Right cardiac atrium (tissue), 5 donors: Measurements from ENCODE around the gene GADD45G. TPM values are rescaled to one million over a fixed set of nuclear protein-coding genes. Genes with fewer than 3 reads are reported as not detected.
A peak's percentile ranks its signal among the peaks of the same experiment; 100 is the strongest.

Experiments used
- ATAC-seq, 2 donors: fragments of 200-7000 bp; cut with Tn5 transposase; one replicate each; pipeline versions ENCODE4 v1.8.0 to v1.9.1; 2020; ENCODE audit warnings: moderate library complexity in 2 of 2, mild to moderate bottlenecking in 1 of 2
- DNase-seq, 3 donors: peaks; one replicate each; pipeline ENCODE4 v3.0.0-alpha.2; 2020
- H3K27ac ChIP-seq: one replicate; pipeline ENCODE4 v1.5.1; 2013; ENCODE audit warnings: mild to moderate bottlenecking, low read length, control low read depth, moderate library complexity
- H3K27me3 ChIP-seq: one replicate; pipeline ENCODE4 v1.6.1; 2013; ENCODE audit not compliant: control insufficient read depth, insufficient read depth
- H3K4me1 ChIP-seq: one replicate; pipeline ENCODE4 v1.6.1; 2013; ENCODE audit warnings: low read length; ENCODE audit not compliant: control insufficient read depth, insufficient read depth
- H3K4me3 ChIP-seq: one replicate; pipeline ENCODE4 v1.5.1; 2013; ENCODE audit warnings: low read length, control low read depth
- H3K9me3 ChIP-seq: one replicate; pipeline ENCODE4 v1.6.1; 2013; ENCODE audit warnings: low read length; ENCODE audit not compliant: control insufficient read depth
- WGBS: extraction: QIAGEN DNeasy Blood & Tissue Kit; methylation state at CpG from one replicate; pipeline ENCODE4 v1.1.7; 2013; 5-methylcytosine and 5-hydroxymethylcytosine counted together
- intact Hi-C, 4 donors: fragments of 100-400 bp; cut with DNase I; formaldehyde crosslinking; loops; one replicate each; pipeline versions ENCODE4 v1.11.0 to v1.14.0; 2022 to 2023
- polyA plus RNA-seq: library from polyadenylated mRNA; stranded (reverse); fragments of 200-250 nt; gene quantifications from one replicate; pipeline ENCODE4 v1.2.3, GENCODE V29; 2013
- total RNA-seq, 4 donors: library from RNA; stranded (reverse); fragmentation: NEBNext Ultra II Directional; extraction: Animal tissue kit (Norgen Biotek cat#: 25700); gene quantifications; one replicate each; pipeline ENCODE4 v1.2.1, GENCODE V29; 2021
- donor health status: healthy with polysubstance abuse.
- donor health status: DM: no; HTN: yes; CAD: no.
- donor health status: DM: no; HTN: no; CAD: no.
- donor health status: DM: no; HTN: yes; CAD: no; lungs with severe emphysema.
- donor health status: DM: yes; HTN: yes; CAD: no.

The GADD45G gene
- total and polyA plus RNA-seq, 5 donors, result 27.6 to 157 (median 102) TPM

DNA sequence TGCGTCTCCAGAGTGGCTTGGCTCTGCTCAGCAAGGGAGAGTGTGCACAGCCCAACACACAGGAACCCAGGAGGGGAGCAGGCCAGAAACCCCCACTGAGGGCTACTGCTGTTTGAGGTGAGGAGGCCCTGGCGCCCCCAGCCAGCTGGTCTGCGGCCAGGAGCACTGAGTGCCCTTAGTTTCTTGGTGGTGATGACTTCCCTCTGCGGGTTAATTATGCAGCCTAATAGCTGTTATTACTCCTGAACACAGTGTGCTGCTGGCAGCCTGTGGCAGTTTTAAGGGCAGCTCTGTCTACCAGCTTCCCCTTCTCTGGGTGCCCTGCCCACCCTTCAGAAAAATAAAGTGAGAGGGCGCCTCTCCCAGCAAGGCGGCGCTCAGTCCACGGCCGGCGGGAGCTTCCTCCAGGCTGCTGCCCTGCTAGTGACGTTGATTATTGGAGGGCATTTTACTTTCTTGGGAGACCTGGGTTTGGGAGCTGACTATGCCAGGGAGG is 19.2 kb downstream of the GADD45G start:
- H3K27ac ChIP-seq, result peak overlapping the region; percentile 76
- DNase-seq, result peak in 2 of 3 donors; percentile 80 to 82

DNA sequence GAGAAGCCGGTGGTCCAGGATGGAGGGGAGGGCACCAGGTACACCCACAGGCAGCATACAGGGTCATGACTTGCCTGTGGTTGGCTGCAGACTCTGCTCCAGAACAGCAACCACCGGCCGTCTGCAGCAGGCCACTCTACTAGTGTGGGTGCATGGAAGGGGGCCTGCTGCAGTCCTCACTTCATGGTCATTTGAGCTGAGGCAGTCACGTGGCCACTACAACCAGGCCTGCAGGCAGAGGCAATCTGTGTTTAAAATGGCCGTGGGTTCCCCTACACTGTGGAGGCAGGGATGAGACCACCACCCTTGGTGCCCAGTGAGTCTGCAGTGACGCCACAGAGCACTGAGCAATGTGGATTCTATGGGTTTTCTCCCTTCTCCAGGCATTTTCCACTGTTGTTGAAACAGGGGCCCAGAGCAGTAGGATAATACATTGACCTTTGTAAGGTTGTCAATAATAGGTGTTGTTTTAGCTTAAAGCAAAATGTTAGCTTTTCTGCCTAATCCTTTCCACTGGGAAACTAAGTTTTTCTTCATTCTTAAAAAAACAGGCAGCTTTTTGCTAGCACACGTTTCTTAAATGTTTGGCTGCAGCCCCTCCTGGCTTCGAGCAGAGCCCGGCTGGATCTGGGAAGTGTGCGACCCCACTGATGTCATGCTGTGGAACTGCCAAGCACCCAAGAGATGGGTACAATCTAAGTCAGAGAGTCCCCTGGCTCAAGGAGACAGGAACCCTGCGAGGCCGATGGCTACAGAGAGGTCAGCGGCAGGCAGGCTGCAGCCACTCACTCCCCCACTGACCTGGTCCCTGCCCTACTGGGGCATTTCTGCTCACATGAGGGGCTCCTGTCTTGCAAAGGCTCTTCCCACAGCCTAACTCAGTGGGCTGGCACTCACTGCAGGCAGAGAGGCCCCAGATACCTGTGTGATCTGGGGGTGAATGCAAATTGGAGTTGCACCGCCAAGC is 21.2 kb downstream of the GADD45G start:
- Histone ChIP-seq H3K4me1 (peaks cover 11% of the 10 kb centered on the region), H3K9me3 (no peaks in the 10 kb centered on the region), H3K27ac (no peak overlapping the region), H3K27me3 (no peaks in the 10 kb centered on the region), H3K4me3 (no peak overlapping the region)
- no peak for ATAC-seq
- intact Hi-C loops, result loop anchor here in 1 of 4 donors (10.0 kb wide), 1 partner anchor 59 kb away; no protein-coding TSS in a partner anchor
- DNase-seq, result no peak
- WGBS, result 82% methylated on average over 14 of the region's 14 CpGs

More for the DNA sequence above, 19.2 kb downstream of the GADD45G start:
- no peaks in the 10 kb centered on the region for H3K27me3 ChIP-seq
- H3K9me3 ChIP-seq, result no peaks in the 10 kb centered on the region
- ATAC-seq, result peak; percentile 17 to 64
- 76% methylated on average over 11 of the region's 11 CpGs for WGBS
- H3K4me3 ChIP-seq, result no peak overlapping the region
- intact Hi-C loops, result loop anchor here in 1 of 4 donors (10.0 kb wide), 1 partner anchor 61 kb away; no protein-coding TSS in a partner anchor
- H3K4me1 ChIP-seq, result peaks cover 11% of the 10 kb centered on the region

DNA sequence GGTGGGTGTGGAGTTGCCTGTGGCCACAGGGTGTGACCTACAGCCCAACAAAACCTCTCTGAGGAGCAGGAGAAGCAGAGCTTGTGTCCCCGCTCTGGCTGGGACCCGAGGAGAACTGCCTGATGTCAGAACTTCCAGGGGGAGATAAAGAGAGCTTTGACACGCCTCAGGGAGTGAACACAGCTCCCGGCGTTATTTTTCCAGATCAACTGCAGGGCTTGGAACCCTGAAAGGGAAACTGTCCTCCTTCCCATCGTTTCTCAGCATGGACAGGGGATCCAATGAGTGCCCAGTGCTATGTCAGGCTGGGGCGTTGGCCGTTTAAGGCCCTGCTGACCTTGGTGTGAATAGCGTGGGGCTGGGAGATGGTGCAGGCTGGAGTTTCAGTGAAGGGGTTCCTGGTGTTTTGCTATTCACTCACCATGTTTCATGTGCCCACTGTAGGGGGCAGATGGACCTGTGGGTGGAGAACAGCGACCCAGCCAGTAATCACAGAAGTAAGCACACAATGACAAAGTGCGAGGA is 22.0 kb downstream of the GADD45G start:
- 45% methylated on average over 11 of the region's 11 CpGs for WGBS
- intact Hi-C loops, result loop anchor here in 1 of 4 donors (10.0 kb wide), 1 partner anchor 58 kb away; no protein-coding TSS in a partner anchor
- Histone ChIP-seq H3K27me3 (no peaks in the 10 kb centered on the region), H3K9me3 (no peaks in the 10 kb centered on the region), H3K4me3 (no peak overlapping the region), H3K4me1 (peaks cover 10% of the 10 kb centered on the region), H3K27ac (no peak overlapping the region)
- DNase-seq (peak in 1 of 3 donors; percentile 67), ATAC-seq (peak in 1 of 2 donors; percentile 54)

DNA sequence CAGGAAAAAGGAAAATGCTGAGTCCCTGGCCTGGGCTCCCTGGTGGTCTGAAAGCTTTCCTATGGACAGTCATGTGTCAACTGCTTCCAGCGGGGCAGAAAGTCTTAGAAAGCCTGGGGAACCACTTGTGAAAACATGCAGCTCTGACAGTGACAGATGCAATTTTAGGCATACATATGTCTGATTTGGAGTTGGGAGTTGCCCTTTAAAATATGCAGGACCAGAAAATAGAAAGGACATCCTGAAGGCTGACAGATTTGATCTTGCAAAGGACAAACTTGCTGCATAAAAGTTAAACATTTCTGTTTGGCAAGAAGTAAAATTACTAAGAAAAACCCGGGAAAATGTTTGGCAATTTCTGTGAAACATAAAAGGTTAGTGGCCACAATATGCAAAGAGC is 23.8 kb downstream of the GADD45G start:
- Histone ChIP-seq H3K4me3 (no peak overlapping the region), H3K4me1 (peaks cover 4% of the 10 kb centered on the region), H3K9me3 (no peaks in the 10 kb centered on the region), H3K27ac (no peak overlapping the region), H3K27me3 (no peaks in the 10 kb centered on the region)
- no peak for ATAC-seq
- WGBS, result 79% methylated on average over 2 of the region's 2 CpGs
- no peak for DNase-seq
- intact Hi-C loops, result loop anchor here in 1 of 4 donors (10.0 kb wide), 1 partner anchor 56 kb away; no protein-coding TSS in a partner anchor

DNA sequence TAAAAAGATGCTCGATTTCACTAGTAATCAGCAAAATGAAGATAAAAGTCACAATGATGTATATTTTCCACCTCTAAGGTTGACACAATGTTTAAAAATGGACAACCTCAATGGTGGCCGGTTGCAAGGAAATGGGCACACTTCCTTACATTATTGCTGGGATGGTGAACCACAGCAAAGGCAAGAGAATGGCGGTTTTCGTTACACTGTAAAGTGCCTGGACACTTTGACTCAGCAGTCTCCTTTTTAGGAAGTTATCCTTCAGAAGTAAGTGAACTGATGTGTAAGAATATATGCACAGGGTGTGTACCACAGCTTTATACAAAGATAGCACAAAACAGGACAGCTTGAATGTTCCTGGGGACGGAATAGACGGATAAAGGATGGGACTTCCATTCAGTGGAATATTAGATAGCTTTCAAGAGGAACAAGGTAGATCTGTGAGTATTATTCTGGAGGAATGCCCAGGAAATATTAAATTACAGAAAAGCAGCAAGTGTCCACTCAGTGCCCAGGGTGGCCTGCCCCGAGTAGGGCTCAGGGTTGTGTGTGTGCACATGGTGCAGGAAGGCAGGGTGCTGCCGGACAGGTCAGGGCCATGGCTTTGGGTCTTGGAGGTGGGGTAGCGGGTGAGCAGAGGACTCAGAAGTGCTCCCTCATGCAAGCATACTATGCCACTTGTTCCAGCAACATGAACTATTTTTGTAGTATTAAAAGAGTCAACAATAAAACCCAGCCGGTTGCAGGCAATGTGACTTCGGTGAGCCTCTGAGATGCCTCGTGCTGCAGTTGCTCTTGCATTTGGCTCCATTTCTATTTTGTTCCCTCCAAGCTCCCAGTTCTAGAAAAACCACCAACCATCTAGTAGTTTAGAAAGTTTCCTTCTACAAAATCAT is 24.5 kb downstream of the GADD45G start:
- Histone ChIP-seq H3K4me3 (no peak overlapping the region), H3K9me3 (no peaks in the 10 kb centered on the region), H3K27me3 (no peaks in the 10 kb centered on the region), H3K4me1 (peaks cover 4% of the 10 kb centered on the region), H3K27ac (no peak overlapping the region)
- no peak for ATAC-seq
- DNase-seq, result no peak
- WGBS, result 86% methylated on average over 12 of the region's 12 CpGs
- intact Hi-C loops, result loop anchor here in 1 of 4 donors (10.0 kb wide), 1 partner anchor 55 kb away; no protein-coding TSS in a partner anchor

DNA sequence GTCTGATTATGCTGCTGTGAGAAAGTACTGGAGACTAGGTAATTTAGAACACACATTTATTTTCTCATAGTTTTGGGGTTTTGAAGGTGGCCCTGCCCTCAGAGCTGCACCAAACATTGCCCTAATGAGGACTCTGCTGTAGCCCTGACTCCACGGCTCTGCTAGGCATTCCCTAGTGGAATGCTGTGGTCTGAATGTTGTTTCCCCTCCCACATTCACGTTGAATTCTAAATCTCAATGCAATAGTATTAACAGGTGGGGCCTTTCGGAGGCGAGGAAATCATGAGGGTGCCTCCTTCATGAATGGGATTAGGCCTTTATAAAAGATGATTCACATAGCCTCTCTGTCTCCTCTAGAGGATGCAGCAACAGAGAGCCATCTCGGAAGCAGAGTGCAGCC is 25.7 kb downstream of the GADD45G start:
- Histone ChIP-seq H3K4me3 (no peak overlapping the region), H3K27me3 (no peaks in the 10 kb centered on the region), H3K4me1 (peaks cover 8% of the 10 kb centered on the region), H3K9me3 (no peaks in the 10 kb centered on the region), H3K27ac (no peak overlapping the region)
- ATAC-seq (no peak), DNase-seq (no peak)
- 84% methylated on average over 5 of the region's 5 CpGs for WGBS
- intact Hi-C loops, result no loop called here

DNA sequence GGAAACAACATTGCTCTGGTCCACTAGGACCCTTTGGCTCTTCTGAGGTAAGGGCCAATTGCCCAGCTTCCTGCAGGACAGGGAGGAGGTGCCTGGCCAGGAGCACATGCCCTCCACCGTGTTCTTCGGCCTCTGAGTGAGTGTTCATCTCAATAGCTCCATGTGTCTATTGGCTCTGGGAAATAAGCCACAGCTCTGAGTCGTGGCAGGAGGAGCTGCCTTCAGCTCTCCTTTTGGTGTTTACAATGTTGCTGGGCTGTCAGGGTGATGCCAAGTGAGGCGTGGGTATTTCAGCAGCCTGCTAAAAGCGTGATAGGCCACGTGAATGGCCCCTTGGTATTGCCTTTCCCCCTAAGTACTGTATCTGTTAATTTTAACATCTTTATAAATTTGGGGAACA is 26.6 kb downstream of the GADD45G start:
- no peaks in the 10 kb centered on the region for H3K9me3 ChIP-seq
- no peaks in the 10 kb centered on the region for H3K27me3 ChIP-seq
- H3K4me1 ChIP-seq, result peaks cover 8% of the 10 kb centered on the region
- ATAC-seq (no peak), DNase-seq (no peak)
- no peak overlapping the region for H3K27ac ChIP-seq
- H3K4me3 ChIP-seq, result no peak overlapping the region
- 63% methylated on average over 6 of the region's 6 CpGs for WGBS
- intact Hi-C loops, result no loop called here

DNA sequence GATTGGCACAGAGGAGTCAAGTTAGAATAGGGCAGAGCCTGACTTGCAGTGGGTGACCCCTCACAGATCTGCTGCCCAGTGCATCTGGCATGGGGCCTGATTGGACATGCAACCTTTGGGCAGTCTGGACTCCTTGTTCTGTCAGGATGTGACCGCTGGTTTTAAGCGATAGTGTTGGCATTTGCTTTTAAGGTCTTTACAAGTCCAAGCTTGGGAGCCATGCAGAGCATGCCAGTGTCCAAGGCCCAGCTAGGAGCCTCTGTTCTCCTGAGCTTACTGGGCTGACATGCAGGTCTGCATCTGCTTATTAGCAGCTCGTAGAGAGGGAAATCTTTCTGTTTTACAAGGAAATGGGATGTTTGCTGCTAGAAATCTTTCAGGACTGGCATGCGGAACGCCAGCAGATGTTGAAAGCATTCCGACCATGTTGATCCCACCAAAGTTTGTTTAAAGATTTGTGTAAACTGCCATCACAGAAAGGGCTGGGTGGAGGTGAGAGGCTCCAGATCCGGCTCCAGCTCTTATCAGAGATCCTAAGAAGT is 27.5 kb downstream of the GADD45G start:
- no peak for DNase-seq
- peaks cover 5% of the 10 kb centered on the region for H3K4me1 ChIP-seq
- no peaks in the 10 kb centered on the region for H3K9me3 ChIP-seq
- no peak overlapping the region for H3K4me3 ChIP-seq
- intact Hi-C loops, result no loop called here
- 93% methylated on average over 7 of the region's 7 CpGs for WGBS
- H3K27me3 ChIP-seq, result no peaks in the 10 kb centered on the region
- H3K27ac ChIP-seq, result no peak overlapping the region
- no peak for ATAC-seq

DNA sequence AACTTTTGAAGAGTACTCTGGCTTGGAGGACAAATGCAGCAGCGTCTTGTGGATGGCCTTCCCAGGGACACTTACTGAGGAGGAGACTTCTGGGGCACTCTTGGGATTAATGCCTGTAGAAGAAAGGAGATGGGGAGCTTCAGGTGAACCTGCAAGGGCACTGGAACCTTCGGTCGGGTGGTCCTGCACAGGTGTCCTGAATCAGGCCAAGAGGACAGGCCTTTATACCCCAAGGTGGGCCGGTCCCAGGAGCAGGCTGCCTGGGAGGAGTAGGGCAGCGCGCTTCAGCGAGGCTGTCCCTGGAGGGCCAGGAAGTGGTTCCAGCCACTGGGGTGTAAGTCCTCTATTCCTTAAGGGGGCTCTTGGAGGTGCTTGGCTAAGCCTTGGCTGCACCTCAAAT is 27.9 kb downstream of the GADD45G start:
- H3K27me3 ChIP-seq, result no peaks in the 10 kb centered on the region
- intact Hi-C loops, result no loop called here
- no peak overlapping the region for H3K27ac ChIP-seq
- H3K4me3 ChIP-seq, result no peak overlapping the region
- WGBS, result 92% methylated on average over 7 of the region's 7 CpGs
- DNase-seq, result no peak
- ATAC-seq, result no peak
- peaks cover 5% of the 10 kb centered on the region for H3K4me1 ChIP-seq
- H3K9me3 ChIP-seq, result no peaks in the 10 kb centered on the region

DNA sequence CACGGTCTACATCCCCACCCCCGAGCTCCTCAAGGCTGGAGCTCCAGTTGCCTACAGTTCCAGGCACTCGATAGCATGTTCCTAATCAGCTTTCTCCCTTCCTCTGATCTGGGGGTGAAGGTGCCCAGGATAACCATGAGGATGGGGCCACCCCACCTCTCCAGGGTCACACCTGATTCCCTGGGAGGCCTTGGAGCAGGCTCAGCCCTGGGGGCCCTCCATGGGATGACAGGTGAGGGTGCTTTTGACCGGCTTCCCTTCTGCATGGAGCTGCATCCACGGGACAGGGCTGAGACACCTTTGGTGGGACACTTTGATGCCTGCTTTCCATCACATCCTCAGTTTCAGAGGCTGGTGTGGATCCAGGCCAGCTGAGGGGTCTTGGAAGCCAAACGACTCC is 28.6 kb downstream of the GADD45G start:
- Histone ChIP-seq H3K4me1 (peaks cover 5% of the 10 kb centered on the region), H3K27me3 (no peaks in the 10 kb centered on the region), H3K9me3 (no peaks in the 10 kb centered on the region), H3K27ac (no peak overlapping the region), H3K4me3 (no peak overlapping the region)
- ATAC-seq (no peak), DNase-seq (no peak)
- WGBS, result 95% methylated on average over 6 of the region's 6 CpGs
- intact Hi-C loops, result no loop called here
